ENCODE measurements around the gene SMAP2. TPM values are rescaled to one million over a fixed set of nuclear protein-coding genes. Genes with fewer than 3 reads are reported as not detected.

The SMAP2 gene
- total and polyA plus RNA-seq, 4 donors: 24.5 to 201 (median 51.3) TPM

- DNase-seq: no peak
- no peaks in the 10 kb centered on the region for H3K9me3 ChIP-seq (ENCODE audit: control insufficient read depth in 4 of 4, insufficient read depth in 3 of 4, low read length in 3 of 4)
- H3K4me1 ChIP-seq (ENCODE audit: control insufficient read depth in 5 of 5, insufficient read depth in 5 of 5, low read length in 5 of 5): peaks cover 0 to 10% (median 7%) of the 10 kb centered on the region in 5 donors
- no peak overlapping the region for H3K4me3 ChIP-seq
- H3K9ac ChIP-seq (ENCODE audit: insufficient read depth in 1 of 2, low read length in 2 of 2): no peak overlapping the region
- ATAC-seq (ENCODE audit: insufficient read depth, low FRiP score): no peak
- peaks cover 0 to 2% (median 0%) of the 10 kb centered on the region in 4 donors for H3K36me3 ChIP-seq (ENCODE audit: control insufficient read depth in 4 of 4, insufficient read depth in 4 of 4, low read length in 4 of 4)
- no peaks in the 10 kb centered on the region for H3K27me3 ChIP-seq (ENCODE audit: control insufficient read depth in 3 of 3, insufficient read depth in 3 of 3, low read length in 2 of 3)
- 84 to 91% methylated on average over 3 of the region's 3 CpGs for WGBS, 2 donors
- TF ChIP-seq, protein P1, sequence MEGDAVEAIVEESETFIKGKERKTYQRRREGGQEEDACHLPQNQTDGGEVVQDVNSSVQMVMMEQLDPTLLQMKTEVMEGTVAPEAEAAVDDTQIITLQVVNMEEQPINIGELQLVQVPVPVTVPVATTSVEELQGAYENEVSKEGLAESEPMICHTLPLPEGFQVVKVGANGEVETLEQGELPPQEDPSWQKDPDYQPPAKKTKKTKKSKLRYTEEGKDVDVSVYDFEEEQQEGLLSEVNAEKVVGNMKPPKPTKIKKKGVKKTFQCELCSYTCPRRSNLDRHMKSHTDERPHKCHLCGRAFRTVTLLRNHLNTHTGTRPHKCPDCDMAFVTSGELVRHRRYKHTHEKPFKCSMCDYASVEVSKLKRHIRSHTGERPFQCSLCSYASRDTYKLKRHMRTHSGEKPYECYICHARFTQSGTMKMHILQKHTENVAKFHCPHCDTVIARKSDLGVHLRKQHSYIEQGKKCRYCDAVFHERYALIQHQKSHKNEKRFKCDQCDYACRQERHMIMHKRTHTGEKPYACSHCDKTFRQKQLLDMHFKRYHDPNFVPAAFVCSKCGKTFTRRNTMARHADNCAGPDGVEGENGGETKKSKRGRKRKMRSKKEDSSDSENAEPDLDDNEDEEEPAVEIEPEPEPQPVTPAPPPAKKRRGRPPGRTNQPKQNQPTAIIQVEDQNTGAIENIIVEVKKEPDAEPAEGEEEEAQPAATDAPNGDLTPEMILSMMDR (IDR thresholded peaks at IDR 0.05; ENCODE audit: control extremely low read depth, extremely low read depth): no peak
- H3K27ac ChIP-seq (ENCODE audit: low read depth in 1 of 2, low read length in 1 of 2): peak overlapping the region in 1 of 2 donors; percentile 36
These were observed 15.8 kb downstream of the SMAP2 start for GRCh38 chr1:40389322-40389803.

GRCh38 chr1:40389871-40390560 lies 16.5 kb downstream of the SMAP2 start:
- peaks cover 0 to 10% (median 7%) of the 10 kb centered on the region in 5 donors for H3K4me1 ChIP-seq (ENCODE audit: control insufficient read depth in 5 of 5, insufficient read depth in 5 of 5, low read length in 5 of 5)
- no peaks in the 10 kb centered on the region for H3K9me3 ChIP-seq (ENCODE audit: control insufficient read depth in 4 of 4, insufficient read depth in 3 of 4, low read length in 3 of 4)
- H3K27ac ChIP-seq (ENCODE audit: low read depth in 1 of 2, low read length in 1 of 2): peak overlapping the region in 1 of 2 donors; percentile 6
- no peaks in the 10 kb centered on the region for H3K27me3 ChIP-seq (ENCODE audit: control insufficient read depth in 3 of 3, insufficient read depth in 3 of 3, low read length in 2 of 3)
- TF ChIP-seq, protein P1 (IDR thresholded peaks at IDR 0.05; ENCODE audit: control extremely low read depth, extremely low read depth): no peak
- WGBS, 2 donors: 45 to 59% methylated on average over 4 of the region's 4 CpGs
- peaks cover 0 to 2% (median 0%) of the 10 kb centered on the region in 4 donors for H3K36me3 ChIP-seq (ENCODE audit: control insufficient read depth in 4 of 4, insufficient read depth in 4 of 4, low read length in 4 of 4)
- no peak overlapping the region for H3K4me3 ChIP-seq
- ATAC-seq (ENCODE audit: insufficient read depth, low FRiP score): peak; percentile 20
- DNase-seq: peak in 2 of 3 donors; percentile 31 to 70
- H3K9ac ChIP-seq (ENCODE audit: insufficient read depth in 1 of 2, low read length in 2 of 2): no peak overlapping the region

DNA sequence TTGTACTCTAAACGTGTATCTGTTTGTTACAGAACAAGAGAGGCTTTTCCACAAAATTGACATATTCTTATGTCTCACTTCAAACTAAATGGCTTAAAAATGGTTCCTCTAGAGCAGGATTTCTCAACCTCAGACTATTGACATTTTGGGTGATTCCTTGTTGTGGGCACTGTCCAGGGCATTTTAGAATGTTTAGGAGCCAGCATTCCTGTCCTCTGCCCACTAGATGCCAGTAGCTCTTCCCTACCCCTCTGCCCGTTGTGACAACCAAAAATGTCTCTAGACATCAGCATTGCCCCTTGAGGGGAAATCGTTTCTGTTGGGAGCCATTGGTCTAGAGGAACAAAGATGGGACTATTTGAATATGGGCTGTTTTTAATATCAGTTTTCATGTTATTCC lies 17.3 kb downstream of the SMAP2 start:
- Histone ChIP-seq H3K4me3 (no peak overlapping the region), H3K27me3 (ENCODE audit: control insufficient read depth in 3 of 3, insufficient read depth in 3 of 3, low read length in 2 of 3) (no peaks in the 10 kb centered on the region), H3K4me1 (ENCODE audit: control insufficient read depth in 5 of 5, insufficient read depth in 5 of 5, low read length in 5 of 5) (peaks cover 0 to 10% (median under 1%) of the 10 kb centered on the region in 5 donors), H3K27ac (ENCODE audit: low read depth in 1 of 2, low read length in 1 of 2) (peak overlapping the region in 1 of 2 donors; percentile 26), H3K36me3 (ENCODE audit: control insufficient read depth in 4 of 4, insufficient read depth in 4 of 4, low read length in 4 of 4) (peaks cover 0 to 2% (median 0%) of the 10 kb centered on the region in 4 donors), H3K9ac (ENCODE audit: insufficient read depth in 1 of 2, low read length in 2 of 2) (no peak overlapping the region), H3K9me3 (ENCODE audit: control insufficient read depth in 4 of 4, insufficient read depth in 3 of 4, low read length in 3 of 4) (no peaks in the 10 kb centered on the region)
- TF ChIP-seq, protein P1 (IDR thresholded peaks at IDR 0.05; ENCODE audit: control extremely low read depth, extremely low read depth): no peak
- ATAC-seq (ENCODE audit: insufficient read depth, low FRiP score) (no peak), DNase-seq (no peak)
- 88 to 92% methylated on average over 3 of the region's 3 CpGs for WGBS, 2 donors
